Natural killer cell treated with Interleukin-12 subunit alpha and Interleukin-12 subunit beta and Interleukin-15 and Interleukin-18, amount 100 ng/mL, for 72 hours (primary cell): ENCODE data around the gene MLLT10. TPM values are rescaled to one million over a fixed set of nuclear protein-coding genes. Genes with fewer than 3 reads are reported as not detected.

Experiments used
- ATAC-seq, 2 donors: fragments of 150-1000 bp; cut with Tn5 transposase in 1 of 2; sonication (Bioruptor Pico), chemical (Tn5 transposase) in 1 of 2; 2 replicates each; pipeline ENCODE4 v1.10.0; 2021
- DNase-seq: peaks from one replicate; pipeline ENCODE4 v3.0.0; 2022; ENCODE audit warnings: low spot score
- H3K27ac Mint-ChIP-seq, 2 donors: 1 replicate in 1 of 2; 2 replicates in 1 of 2; pipeline ENCODE4 v1.8.0; 2022; ENCODE audit warnings: mixed read lengths in 2 of 2, mild to moderate bottlenecking in 1 of 2, moderate library complexity in 1 of 2
- H3K27me3 Mint-ChIP-seq, 2 donors: 1 replicate in 1 of 2; 2 replicates in 1 of 2; pipeline ENCODE4 v1.8.0; 2022; ENCODE audit warnings: mixed read lengths in 2 of 2
- H3K36me3 Mint-ChIP-seq: one replicate; pipeline ENCODE4 v1.8.0; 2022; ENCODE audit warnings: mixed read lengths
- H3K4me1 Mint-ChIP-seq, 2 donors: 1 replicate in 1 of 2; 2 replicates in 1 of 2; pipeline ENCODE4 v1.8.0; 2022; ENCODE audit warnings: low read depth in 2 of 2, mixed read lengths in 2 of 2, mild to moderate bottlenecking in 1 of 2
- H3K4me3 Mint-ChIP-seq: one replicate; pipeline ENCODE4 v1.8.0; 2022; ENCODE audit warnings: mixed read lengths
- H3K9me3 Mint-ChIP-seq: 2 replicates; pipeline ENCODE4 v1.8.0; 2022; ENCODE audit warnings: mixed read lengths
- total RNA-seq, 2 donors: library from RNA; stranded (reverse); gene quantifications; one replicate each; pipeline ENCODE4 v1.2.3, GENCODE V29; 2022

MLLT10 gene
- total RNA-seq, 2 donors from 2014 or later, result 31.5 to 71.0 TPM

GRCh38 chr10:21516242-21517131 is 17.5 kb upstream of the MLLT10 start:
- ATAC-seq, result peak; percentile 85 to 86
- Mint-ChIP-seq H3K9me3 (no peaks in the 10 kb centered on the region), H3K4me1 (peaks cover 31 to 32% of the 10 kb centered on the region in 2 donors), H3K27me3 (peaks cover 52 to 76% of the 10 kb centered on the region in 2 donors), H3K27ac (no peak overlapping the region), H3K36me3 (no peaks in the 10 kb centered on the region), H3K4me3 (peak overlapping the region; percentile 84)
- DNase-seq, result no peak

- Mint-ChIP-seq H3K27me3 (peaks cover 50 to 74% of the 10 kb centered on the region in 2 donors), H3K4me1 (peaks cover 31 to 32% of the 10 kb centered on the region in 2 donors), H3K36me3 (no peaks in the 10 kb centered on the region), H3K27ac (peak overlapping the region in 1 of 2 donors; percentile 55), H3K4me3 (peak overlapping the region; percentile 84), H3K9me3 (no peaks in the 10 kb centered on the region)
- peak; percentile 80 for ATAC-seq
- DNase-seq, result no peak
These were observed 16.6 kb upstream of the MLLT10 start for GRCh38 chr10:21517134-21518031.

- Mint-ChIP-seq H3K4me3 (peak overlapping the region; percentile 84), H3K27ac (peak overlapping the region in 1 of 2 donors; percentile 55), H3K4me1 (peaks cover 31 to 32% of the 10 kb centered on the region in 2 donors), H3K27me3 (peaks cover 49 to 66% of the 10 kb centered on the region in 2 donors), H3K36me3 (no peaks in the 10 kb centered on the region), H3K9me3 (no peaks in the 10 kb centered on the region)
- DNase-seq (no peak), ATAC-seq (no peak)
These were observed 15.8 kb upstream of the MLLT10 start for GRCh38 chr10:21518149-21518640.

GRCh38 chr10:21518641-21519396 is 15.2 kb upstream of the MLLT10 start:
- H3K27ac Mint-ChIP-seq, result peak overlapping the region in 1 of 2 donors; percentile 55

DNA sequence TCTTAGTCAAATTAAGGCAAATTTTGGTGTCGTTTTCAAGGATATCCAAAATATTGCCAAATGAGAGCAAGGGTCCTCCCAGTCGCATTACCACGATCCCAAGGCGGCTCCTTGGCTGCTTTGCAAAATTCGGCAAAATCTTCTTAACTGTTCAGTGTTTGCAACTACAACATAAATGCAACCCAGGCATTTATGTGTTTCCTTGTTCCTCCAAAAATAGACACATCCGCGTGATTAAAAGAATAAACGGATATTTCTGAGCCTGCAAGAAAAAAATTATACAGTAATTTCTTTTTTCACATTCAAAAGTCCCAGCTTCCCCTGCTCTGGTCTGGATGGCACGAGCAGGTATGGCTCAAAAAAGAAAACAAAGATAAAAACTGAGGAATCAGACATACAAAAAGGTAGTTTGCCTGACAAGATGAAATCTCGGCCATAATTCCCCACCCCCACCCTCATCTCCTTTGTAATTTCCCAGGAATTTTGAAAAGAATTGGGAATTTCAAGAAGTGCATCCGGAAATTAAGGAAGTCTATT is 14.6 kb upstream of the MLLT10 start:
- DNase-seq (no peak), ATAC-seq (no peak)
- H3K9me3 Mint-ChIP-seq, result no peaks in the 10 kb centered on the region
- peaks cover 54 to 63% of the 10 kb centered on the region in 2 donors for H3K27me3 Mint-ChIP-seq
- no peaks in the 10 kb centered on the region for H3K36me3 Mint-ChIP-seq
- peak overlapping the region; percentile 84 for H3K4me3 Mint-ChIP-seq
- H3K27ac Mint-ChIP-seq, result no peak overlapping the region
- peaks cover 31 to 32% of the 10 kb centered on the region in 2 donors for H3K4me1 Mint-ChIP-seq

More at GRCh38 chr10:21518641-21519396, 15.2 kb upstream of the MLLT10 start:
- peaks cover 53 to 66% of the 10 kb centered on the region in 2 donors for H3K27me3 Mint-ChIP-seq
- no peak for DNase-seq
- H3K36me3 Mint-ChIP-seq, result no peaks in the 10 kb centered on the region
- no peaks in the 10 kb centered on the region for H3K9me3 Mint-ChIP-seq
- peaks cover 31 to 32% of the 10 kb centered on the region in 2 donors for H3K4me1 Mint-ChIP-seq
- peak overlapping the region; percentile 84 for H3K4me3 Mint-ChIP-seq
- no peak for ATAC-seq

DNA sequence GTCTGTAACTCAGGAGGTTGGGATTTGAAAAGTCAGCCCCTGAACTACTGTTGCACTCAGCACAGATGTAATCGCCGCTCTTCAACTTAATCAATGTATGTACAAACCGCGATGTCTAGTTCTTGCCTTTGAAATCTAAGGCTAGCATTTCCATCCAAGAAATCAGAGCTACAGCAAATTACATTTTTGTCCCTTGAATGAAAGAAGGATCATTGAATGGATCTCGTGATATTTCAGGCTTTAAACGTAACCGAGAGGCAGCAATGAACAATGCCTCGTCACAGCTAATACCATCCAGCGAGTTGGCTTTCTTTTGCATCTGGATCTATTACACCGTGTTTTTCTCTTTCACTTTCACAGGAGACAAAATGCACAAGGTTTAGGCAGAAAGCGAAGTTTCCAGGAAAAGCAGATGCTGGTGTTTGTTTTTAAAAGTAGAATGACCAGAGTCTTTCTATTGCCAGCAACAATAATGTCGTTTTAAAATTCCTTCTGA is 14.0 kb upstream of the MLLT10 start:
- H3K9me3 Mint-ChIP-seq, result no peaks in the 10 kb centered on the region
- H3K4me3 Mint-ChIP-seq, result peak overlapping the region; percentile 84
- no peaks in the 10 kb centered on the region for H3K36me3 Mint-ChIP-seq

DNA sequence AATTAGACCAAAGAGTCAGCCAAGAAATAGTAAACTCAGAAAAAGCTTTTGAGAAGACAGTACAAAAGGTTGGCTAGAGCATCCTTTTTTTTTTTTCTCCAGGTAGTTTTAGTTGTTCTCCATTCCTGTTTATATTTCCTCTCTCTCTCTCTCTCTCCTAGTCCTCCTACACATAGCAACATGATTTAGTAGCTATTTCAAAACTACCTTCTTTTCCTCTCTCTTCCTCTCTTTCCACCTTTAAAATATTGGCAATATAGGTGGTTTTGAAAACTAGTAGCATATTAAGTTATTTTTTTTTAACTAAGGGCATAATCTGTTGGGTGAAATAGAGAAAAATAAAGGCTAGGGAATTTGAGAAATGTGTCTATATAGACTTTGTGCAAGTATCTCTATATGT is 13.5 kb upstream of the MLLT10 start:
- peak overlapping the region; percentile 84 for H3K4me3 Mint-ChIP-seq
- peaks cover 38 to 42% of the 10 kb centered on the region in 2 donors for H3K4me1 Mint-ChIP-seq
- peak overlapping the region; percentile 10 to 56 for H3K27ac Mint-ChIP-seq
- H3K9me3 Mint-ChIP-seq, result no peaks in the 10 kb centered on the region
- no peaks in the 10 kb centered on the region for H3K36me3 Mint-ChIP-seq
- no peak for ATAC-seq
- no peak for DNase-seq
- H3K27me3 Mint-ChIP-seq, result peaks cover 53 to 54% of the 10 kb centered on the region in 2 donors

More for the DNA sequence above, 14.0 kb upstream of the MLLT10 start:
- DNase-seq (no peak), ATAC-seq (peak in 1 of 2 donors; percentile 64)
- Mint-ChIP-seq H3K4me1 (peaks cover 33 to 37% of the 10 kb centered on the region in 2 donors), H3K27me3 (peaks cover 54 to 58% of the 10 kb centered on the region in 2 donors), H3K27ac (peak overlapping the region; percentile 10 to 56)

DNA sequence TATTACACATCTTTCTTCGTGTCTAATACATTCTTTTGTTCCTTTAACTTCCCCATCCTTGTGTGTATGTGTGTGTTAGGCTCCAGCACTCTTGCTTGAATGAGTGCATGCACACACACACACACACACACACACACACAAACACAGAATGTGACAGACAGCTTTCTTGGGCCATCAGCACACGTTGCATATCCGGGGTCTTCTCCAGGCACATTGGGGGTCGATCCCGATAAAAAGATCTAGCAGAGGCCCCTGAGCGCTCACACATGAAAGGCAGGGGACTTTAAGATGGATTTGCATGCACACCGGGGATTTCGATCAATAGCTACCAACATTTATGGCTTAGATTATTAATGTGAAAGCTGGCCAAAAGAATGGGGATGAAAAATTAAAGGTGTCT is 13.1 kb upstream of the MLLT10 start:
- ATAC-seq (no peak), DNase-seq (no peak)
- Mint-ChIP-seq H3K9me3 (no peaks in the 10 kb centered on the region), H3K4me3 (peak overlapping the region; percentile 84), H3K27ac (peak overlapping the region; percentile 10 to 56), H3K36me3 (no peaks in the 10 kb centered on the region), H3K4me1 (peaks cover 35 to 44% of the 10 kb centered on the region in 2 donors), H3K27me3 (peaks cover 48 to 50% of the 10 kb centered on the region in 2 donors)

DNA sequence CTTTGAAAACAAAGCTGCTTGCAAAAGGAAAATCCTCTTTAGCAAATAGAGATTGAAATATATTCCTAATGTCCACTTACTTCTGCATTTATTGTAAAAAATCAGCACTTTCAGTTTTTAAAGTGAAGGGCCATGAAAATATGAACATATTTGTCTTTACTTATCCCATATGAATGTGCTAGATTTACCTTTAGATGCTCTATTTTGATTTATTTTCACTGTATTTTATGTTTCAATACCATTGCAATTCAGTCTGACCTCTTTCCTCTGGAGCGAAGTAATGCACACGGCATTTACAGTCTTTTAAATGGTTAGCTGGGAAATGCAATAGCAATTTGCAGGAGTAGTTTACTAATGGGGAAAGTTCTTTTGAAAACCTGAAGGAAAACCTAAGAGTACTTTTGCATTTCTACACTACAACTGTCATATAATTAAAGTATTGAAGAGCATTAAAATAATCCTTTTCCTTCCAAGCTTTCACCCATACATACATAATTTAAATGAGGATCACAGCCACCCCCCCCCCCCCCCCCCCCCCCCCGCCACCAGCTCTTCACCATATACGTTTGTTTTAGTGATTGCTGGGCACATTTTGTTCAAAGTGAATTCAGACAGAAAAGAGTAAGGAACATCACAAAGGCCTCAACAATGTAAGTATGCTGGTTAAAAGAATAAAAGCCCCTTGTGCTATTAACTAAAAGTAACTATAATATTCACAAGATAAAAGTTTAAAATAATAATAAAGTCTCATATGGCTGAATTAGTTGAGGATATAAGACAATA is 12.1 kb upstream of the MLLT10 start:
- H3K4me1 Mint-ChIP-seq, result peaks cover 39 to 51% of the 10 kb centered on the region in 2 donors
- H3K27ac Mint-ChIP-seq, result no peak overlapping the region

DNA sequence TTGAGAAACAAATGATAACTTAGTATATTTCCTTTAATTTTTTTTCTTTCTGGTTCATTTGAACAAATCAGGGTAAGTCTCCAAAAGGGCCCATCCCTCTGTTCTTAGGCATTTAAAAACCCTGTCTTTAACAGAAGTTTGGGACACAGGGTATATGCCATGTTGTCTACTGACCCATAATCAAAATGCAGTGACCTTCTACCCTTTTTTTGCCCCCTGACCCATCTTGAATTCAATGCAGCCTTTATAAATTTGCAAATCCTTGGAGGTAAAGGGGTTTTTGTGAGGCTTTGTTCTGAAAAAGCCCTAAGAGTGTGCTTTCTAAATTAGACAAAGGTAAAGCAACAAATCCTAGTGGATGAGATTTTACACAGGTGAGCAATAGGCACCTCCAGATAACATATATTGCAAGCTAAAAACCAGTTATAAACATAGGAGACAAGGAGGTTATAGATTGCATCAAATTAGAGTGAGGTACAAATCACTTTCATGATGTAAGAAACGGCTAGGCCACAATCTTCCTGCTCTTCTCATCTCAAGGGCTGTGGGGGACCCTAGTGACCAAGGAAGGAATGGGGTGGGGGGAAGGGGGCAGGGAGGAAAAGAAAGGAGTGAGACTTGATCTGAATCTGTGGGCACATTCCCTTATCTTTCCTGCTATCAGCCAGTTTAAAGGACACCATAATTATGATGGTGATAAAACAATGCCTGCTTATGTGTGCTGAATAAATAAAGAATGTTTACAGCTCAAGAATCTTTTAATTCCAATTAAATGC is 11.2 kb upstream of the MLLT10 start:
- DNase-seq (no peak), ATAC-seq (no peak)
- H3K9me3 Mint-ChIP-seq, result no peaks in the 10 kb centered on the region
- H3K27ac Mint-ChIP-seq, result peak overlapping the region in 1 of 2 donors; percentile 52
- H3K36me3 Mint-ChIP-seq, result no peaks in the 10 kb centered on the region
- peaks cover 42 to 49% of the 10 kb centered on the region in 2 donors for H3K27me3 Mint-ChIP-seq
- no peak overlapping the region for H3K4me3 Mint-ChIP-seq
- peaks cover 38 to 55% of the 10 kb centered on the region in 2 donors for H3K4me1 Mint-ChIP-seq

More for the DNA sequence above, 12.1 kb upstream of the MLLT10 start:
- Mint-ChIP-seq H3K36me3 (no peaks in the 10 kb centered on the region), H3K27me3 (peaks cover 46 to 54% of the 10 kb centered on the region in 2 donors), H3K4me3 (no peak overlapping the region), H3K9me3 (no peaks in the 10 kb centered on the region)
- DNase-seq (no peak), ATAC-seq (no peak)

- Mint-ChIP-seq H3K9me3 (no peaks in the 10 kb centered on the region), H3K4me3 (no peak overlapping the region), H3K36me3 (no peaks in the 10 kb centered on the region), H3K27me3 (peaks cover 34 to 45% of the 10 kb centered on the region in 2 donors), H3K27ac (peak overlapping the region; percentile 35 to 52), H3K4me1 (peaks cover 32 to 51% of the 10 kb centered on the region in 2 donors)
- ATAC-seq (no peak), DNase-seq (no peak)
These were observed 10.4 kb upstream of the MLLT10 start for GRCh38 chr10:21523557-21524008.
